HG03469 (cell line): Measurements from ENCODE around the gene UNKL.
"Not testable (repeated sequence)": the region's sequence is repeated elsewhere in the genome, so short reads cannot be mapped to it uniquely, and the experiment has no call there.

Experiments
- ATAC-seq: cut with Tn5 transposase; IDR thresholded peaks from one replicate; pipeline ENCODE4 v1.9.1; 2021; ENCODE audit warnings: mild to moderate bottlenecking, moderate library complexity, moderate number of reproducible peaks; ENCODE audit not compliant: unreplicated experiment

Gene UNKL

GRCh38 chr16:1330260-1330914, 84.1 kb downstream of the UNKL start:
- ATAC-seq: no peak

- not testable (repeated sequence) for ATAC-seq
These were observed 85.5 kb downstream of the UNKL start for GRCh38 chr16:1328961-1329360.

- not testable (repeated sequence) for ATAC-seq
These were observed 86.4 kb downstream of the UNKL start for GRCh38 chr16:1328136-1328535.

DNA sequence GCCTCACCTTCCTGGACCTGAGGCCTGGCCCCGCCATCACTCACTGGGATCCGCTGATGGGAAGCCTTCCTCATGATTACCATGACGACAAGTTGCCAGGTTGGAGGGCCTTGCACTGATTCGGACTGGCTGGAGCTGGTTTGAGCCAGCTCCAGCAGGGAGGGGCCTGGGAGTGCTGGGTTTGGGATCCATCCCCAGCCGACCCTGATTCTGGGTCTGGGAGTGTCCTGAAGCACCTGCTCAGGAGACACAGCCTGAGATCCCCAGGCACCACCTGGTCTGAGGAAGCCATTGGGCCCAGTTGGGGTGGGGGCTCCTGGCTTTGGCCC, 86.9 kb downstream of the UNKL start:
- no peak for ATAC-seq

- no peak for ATAC-seq
These were observed 87.4 kb downstream of the UNKL start for GRCh38 chr16:1326946-1327618.

GRCh38 chr16:1326391-1326790, 88.1 kb downstream of the UNKL start:
- ATAC-seq: no peak

DNA sequence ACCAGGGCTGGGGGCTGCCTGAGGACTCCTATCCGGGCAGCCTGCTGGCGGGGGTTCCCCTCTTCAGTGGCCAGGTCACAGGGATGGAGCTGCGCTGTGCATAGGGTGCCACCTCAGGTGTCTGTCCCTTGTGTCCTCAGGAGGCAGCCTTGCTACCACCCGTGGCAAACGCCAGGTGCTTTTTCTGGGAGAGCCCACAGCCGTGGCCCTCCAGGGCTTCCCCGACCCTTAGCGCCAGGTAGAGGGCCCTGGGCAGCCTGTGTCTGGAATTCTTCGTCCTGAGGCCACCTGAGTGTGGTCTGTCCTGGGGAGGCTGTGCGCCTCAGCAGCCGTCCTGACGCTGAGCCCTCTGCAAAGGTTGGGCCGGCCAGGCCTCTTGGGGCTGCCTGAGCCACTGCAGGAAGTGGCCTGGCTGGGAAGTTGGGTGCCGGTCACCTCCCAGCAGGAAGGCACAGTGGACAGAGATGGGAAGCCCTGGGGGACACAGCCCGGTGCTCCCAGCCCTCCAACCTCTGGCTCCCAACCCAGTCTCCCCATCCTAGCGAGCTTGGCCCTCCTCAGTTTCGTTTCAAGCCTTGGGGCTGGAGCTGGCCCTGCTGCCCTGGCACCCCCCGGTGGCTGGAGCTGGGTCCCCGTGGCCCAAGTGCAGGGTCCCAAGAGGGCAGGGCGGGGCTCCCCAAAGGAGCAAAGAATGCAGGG, 88.7 kb downstream of the UNKL start:
- ATAC-seq: no peak

DNA sequence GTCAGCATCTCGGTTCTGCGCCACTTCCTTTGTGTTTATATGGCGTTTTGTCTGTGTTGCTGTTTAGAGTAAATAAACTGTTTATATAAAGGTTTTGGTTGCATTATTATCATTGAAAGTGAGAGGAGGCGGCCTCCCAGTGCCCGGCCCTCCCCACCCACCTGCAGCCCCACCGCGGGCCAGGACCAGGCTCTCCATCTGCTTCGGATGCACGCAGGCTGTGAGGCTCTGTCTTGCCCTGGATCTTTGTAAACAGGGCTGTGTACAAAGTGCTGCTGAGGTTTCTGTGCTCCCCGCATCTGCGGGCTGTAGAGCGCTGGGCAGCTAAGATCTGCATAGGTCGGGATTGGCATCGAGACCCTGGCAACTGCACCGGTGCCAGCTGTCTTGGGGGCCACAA, 89.2 kb downstream of the UNKL start:
- no peak for ATAC-seq

GRCh38 chr16:1324286-1324826, 90.1 kb downstream of the UNKL start:
- no peak for ATAC-seq

- ATAC-seq: no peak
These were observed 90.9 kb downstream of the UNKL start for GRCh38 chr16:1323296-1324239.

- no peak for ATAC-seq
These were observed 92.1 kb downstream of the UNKL start for GRCh38 chr16:1322407-1322806.

- ATAC-seq: no peak
These were observed 93.8 kb downstream of the UNKL start for GRCh38 chr16:1320658-1321240.

GRCh38 chr16:1320097-1320496, 94.4 kb downstream of the UNKL start:
- no peak for ATAC-seq

GRCh38 chr16:1319041-1319440, 95.5 kb downstream of the UNKL start:
- no peak for ATAC-seq

DNA sequence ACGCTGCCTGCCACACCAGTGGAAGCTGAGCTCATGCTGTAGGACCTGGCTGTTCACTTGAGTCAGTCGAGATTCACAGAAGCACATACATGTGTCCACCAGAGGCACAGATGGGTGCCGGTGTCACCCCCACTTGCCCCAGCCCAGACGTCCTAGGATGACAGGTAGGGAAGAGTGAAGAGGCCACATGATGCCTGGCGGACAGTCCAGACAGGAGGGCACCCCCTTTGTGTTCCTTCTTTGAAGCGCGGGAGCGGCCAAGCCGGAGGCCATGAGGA, 96.3 kb downstream of the UNKL start:
- no peak for ATAC-seq

- ATAC-seq: no peak
These were observed 96.8 kb downstream of the UNKL start for GRCh38 chr16:1317479-1318267.

DNA sequence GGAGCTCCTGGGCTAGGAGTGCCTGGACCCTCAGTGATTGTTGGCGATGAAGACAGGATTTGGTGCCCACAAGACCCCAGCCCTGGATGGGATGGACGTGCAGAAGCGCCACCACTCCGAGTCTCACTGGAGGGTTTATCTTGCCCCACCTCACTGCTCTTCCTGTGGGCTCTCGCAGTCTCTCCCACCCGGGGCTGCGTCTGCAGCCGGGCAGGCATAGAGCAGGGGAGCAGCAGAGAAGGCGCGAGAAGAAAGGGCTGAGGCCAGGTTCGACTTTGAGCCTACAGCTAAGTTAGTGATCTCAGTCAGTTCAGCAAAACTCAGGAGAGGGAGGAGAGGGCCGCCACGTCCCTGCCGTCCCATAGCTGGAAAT, 98.5 kb downstream of the UNKL start:
- ATAC-seq: no peak

DNA sequence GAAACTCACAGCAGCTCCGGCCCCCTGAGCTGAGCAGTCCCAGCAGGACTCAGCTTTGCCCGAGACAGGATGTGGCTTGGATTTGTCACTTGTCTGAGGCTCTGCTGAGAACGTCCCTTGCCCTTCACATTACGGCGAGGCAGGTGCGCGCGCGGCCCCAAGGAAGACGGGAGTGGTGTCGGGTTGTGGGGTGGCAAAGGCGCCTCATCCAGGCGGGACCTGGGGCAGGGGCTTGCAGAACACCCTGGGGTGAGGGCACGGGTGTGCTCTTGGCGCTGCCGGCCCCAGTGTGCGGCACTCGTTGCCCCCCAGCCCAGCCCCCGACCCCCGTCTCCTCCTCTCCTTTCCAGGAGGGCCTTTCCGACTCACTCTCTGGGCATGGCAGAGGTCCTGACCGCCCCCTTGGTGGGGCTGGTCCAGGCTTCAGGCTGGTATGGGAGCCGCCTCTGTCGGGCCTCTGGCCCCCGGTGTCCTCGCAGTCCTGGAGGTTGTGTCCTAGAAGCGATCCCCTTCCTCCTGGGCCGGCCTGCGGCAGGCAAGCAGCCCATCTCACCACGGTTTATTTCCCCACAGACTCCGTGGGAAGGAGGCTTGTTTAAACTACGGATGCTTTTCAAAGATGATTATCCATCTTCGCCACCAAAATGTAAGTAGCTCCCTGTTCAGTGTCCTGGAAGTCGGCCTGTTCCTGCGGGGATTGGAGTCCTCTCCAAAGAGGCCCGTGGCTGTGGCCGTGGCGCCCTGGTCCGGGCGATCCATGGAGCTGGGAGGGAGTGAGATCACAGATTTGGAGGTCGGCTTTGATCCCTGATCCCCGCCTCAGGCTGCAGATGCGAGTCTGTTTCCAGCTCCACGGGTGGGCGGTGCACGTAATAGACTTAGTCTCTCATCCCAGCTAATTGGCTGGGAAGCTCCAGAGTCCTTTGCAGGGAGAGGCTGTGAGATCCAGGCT, 99.1 kb downstream of the UNKL start:
- ATAC-seq: no peak
